Left kidney (tissue), 2 donors: ENCODE results near the gene GNPTAB. TPM values are rescaled to one million over a fixed set of nuclear protein-coding genes. Genes with fewer than 3 reads are reported as not detected.
"Not testable (repeated sequence)": the region's sequence is repeated elsewhere in the genome, so short reads cannot be mapped to it uniquely, and the experiment has no call there.

Experiments
- DNase-seq: peaks from one replicate; pipeline ENCODE4 v3.0.0-alpha.2; 2013
- polyA plus RNA-seq: library from polyadenylated mRNA; unstranded; fragments of 120-200 nt; gene quantifications from one replicate; pipeline ENCODE4 v1.2.1, GENCODE V29; 2013; ENCODE audit not compliant: insufficient read length

GNPTAB gene
- polyA plus RNA-seq, 1 donor = 47.6 TPM

DNA sequence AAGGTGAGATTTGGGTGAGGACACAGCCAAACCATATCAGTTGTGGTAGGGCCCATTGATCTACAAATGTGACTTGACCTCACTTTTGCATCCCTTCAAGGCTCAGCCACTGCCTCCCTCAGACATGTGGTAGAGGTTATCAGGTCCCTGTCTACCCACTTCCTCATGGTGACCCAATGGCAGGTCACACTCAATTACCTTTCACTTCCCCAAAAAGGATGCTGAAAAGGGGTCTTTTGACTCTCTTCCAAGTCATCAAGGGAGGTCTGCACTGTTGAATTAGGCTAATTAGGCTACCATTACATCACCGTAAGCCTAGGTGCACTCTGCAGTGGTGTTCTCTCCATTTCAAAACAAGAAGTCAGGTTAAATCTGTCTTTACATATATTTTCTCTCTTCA lies 24.0 kb upstream of the GNPTAB start:
- no peak for DNase-seq

DNA sequence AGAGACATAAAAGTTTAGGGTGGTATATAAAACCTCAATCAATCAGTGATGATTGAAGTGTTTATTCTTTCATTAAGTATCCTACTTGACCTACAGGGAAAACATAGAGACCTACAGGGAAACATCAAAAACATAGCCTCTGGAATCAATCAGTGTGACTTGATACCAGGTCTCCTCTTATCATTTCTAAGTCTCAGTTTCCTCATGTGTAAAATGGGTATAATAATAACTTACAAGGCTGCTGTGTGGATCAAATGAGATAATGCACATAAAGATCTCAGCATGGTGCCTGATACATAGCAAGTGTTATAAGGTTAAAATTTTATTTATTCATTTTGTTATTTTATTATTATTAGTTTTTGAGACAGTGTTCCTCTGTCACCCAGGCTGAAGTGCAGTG lies 22.2 kb upstream of the GNPTAB start:
- DNase-seq = no peak

DNA sequence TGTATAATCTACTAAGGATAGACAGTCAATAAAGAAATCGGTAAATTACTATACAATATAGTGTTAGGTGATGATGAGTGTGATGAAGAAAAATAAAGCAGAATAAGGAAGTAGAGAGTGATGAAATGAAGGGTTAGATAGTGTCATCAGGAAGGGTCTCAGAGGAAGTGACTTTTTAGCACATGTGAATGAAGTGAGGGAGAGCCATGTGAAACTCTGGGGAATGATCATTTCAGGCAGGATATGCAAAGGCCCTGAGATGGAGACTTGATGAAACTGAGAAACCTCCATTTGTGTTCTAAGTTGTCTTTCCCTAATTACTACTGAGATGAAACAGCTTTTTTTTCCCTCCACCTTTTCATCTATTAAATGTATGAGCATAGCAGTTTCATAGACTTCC lies 19.4 kb upstream of the GNPTAB start:
- no peak for DNase-seq

DNA sequence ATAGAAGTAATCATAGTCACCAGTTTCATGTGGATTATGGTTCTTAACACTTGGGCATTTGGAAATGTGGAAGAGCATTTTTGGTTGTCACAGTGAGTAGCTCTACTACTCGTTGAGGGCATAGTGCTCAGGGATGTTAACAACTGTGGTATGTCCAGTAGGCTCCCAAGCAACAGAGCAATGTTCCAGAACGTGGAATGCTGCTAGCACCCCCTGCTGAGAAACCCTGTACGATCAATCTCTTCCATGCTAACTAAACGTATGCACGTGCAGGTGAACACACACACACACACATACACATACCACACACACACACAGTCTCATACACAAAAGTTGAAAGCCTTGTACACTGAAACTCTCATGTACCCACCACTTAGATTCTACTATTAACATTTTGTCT lies 16.6 kb upstream of the GNPTAB start:
- no peak for DNase-seq

DNA sequence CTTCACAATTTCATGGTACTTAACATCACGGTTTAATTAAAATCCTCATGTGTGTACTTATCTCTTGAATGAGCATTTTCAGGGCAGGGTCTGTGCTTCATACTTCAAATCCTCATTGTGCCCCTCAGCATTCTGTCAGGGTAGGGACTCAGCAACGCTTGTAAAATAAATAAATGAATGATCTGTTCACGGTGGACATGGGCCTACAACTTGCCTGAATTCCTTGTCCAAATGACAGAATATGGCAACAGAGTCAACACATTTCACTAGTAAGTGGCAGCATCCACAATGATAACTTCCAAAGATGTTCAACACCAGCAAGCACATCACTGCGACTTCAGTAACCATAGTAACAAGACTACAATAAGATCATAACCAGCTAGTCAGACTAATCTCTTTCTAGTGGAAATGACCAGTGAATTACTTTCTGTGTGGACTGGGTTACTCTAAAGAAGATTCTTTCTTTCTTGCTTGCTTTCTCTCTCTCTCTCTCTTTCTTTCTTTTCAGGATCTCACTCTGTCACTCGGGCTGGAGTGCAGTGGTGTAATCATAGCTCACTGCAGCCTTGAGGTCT lies 14.5 kb upstream of the GNPTAB start:
- no peak for DNase-seq

DNA sequence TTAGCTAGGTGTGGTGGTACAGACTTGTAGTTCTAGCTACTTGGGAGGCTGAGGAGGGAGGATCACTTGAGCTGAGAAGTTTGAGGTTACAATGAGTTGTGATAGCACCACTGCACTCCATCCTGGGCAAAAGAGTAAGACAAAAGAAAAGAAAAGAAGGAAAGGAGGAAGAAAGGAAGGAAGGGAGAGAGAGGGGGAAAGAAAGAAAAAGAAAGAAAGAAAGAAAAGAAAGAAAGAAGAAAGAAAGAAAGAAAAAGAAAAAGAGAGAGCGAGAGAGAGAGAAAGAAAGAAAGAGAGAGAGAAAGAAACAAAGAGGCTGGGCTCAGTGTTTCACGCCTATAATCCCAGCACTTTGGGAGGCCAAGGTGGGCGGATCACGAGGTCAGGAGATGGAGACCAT lies 10.3 kb upstream of the GNPTAB start:
- DNase-seq = no peak

DNA sequence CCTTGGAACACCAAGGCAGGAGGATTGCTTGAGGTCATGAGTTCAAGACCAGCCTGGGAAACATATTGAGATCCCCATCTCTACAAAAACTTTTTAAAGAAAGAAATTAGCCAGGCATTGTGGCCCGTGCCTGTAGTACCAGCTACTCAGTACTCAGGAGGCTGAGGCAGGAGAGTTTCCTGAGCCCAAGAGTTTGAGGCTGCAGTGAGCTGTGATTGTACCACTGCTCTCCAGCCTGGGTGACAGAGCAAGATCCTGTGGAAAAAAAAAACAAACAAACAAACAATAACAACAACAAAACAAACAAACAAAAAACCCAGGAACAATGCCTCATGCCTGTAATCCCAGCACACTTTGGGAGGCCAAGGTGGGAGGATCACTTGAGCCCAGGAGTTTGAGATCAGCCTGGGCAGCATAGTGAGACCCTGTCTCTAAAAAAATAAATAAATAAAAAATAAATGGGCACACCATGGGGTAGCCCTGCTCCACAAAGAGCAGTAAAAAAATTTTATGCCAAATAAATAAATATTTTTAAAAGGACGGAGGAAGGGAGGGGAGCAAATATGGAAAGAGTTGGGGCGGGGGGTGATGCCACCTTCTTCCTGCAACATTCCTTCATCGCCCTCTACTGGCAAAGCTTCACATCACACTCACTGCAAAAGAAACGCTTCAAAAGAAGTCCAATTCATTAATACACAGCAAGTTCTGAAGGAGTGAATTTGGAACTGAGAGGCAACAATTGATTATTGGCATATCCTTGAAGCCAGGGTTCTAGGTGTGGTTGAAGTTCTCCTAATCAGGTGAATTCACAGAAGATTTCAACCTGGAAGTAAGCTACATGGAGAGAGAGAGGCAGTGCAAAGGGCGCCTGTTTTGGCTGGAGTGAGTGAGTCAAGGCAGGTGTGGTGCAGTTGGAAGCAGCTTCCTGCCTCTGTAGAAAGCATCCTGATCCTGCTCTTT lies 8.8 kb upstream of the GNPTAB start:
- DNase-seq = peak; percentile 51

DNA sequence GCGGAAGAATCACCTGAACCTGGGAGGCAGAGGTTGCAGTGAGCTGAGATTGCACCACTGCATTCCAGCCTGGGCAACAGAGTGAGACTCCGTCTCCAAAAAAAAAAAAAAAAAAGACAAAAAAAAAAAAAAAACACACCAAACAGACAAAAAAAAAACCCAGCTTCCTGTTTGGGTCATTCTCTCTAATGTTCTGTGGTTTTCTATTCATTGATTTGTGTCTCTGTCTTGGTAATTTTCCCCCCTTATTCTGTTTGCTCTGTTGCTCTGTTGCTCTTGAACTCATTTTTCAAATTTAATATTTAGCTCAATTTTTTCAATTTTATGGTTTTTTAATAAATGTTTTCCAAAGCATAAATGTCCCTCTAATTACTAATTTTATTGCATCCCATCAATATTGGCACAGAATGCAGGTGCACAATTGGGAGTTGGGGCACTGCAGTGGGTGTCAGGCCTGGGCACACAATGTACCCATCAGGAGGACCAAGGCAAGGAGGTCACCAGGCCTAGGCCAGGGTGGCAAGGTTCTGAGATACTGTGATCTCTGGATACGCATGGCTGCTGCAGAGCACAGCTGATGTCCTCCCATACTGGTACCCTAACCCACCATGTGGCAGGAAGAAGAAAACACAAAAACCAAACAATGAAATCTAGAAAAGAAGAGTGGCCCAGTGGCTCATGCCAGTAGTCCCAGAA lies 8.0 kb upstream of the GNPTAB start:
- no peak for DNase-seq

DNA sequence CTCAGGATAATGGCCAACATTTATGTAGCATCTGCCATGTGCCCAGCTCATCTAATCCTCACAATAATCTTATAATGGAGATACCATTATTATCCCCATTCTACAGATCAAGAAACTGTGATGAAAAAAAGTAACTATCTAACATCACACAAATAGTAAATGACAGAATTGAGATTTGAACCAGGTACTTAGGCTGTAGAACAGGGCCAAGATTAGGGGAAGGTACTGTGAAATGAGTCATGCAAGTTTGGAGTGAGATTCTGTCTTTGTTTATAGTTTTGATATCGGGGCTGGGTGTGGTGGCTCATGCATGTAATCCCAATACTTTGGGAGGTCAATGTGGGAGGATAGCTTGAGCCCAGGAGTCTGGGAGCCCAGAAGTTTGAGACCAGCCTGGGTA lies 1.3 kb upstream of the GNPTAB start:
- no peak for DNase-seq

DNA sequence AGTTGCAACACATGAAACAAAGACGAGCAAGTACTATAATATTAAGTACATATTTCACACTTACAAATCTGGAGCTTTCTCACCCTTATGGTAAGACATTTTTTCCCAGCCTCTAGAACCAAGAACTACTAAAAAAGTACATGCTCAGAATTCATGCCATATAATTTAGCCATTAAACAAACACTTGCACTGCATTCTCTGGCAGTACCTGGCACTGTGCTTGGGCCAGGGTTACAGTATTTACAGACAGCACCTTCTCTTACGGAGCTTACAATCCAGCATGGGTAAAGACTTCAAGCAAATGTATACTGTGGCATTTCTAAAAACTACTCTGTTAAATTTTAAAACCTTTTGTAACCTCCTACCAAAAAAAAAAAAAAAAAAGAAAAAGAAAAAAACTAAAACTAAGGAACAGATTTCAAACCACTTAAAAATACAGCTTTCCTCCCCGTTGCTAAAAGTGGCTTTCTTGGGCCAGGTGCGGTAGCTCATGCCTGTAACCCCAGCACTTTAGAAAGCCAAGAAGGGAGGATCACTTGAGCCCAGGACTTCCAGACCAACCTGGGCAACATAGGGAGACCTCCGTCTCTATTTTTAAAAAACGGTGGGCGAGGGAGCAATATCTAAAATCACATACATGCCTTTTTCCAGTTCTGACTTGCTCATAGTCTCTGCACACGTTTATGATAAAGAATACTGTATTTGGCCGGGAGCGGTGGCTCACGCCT lies 956 bp downstream of the GNPTAB start:
- peak; percentile 19 for DNase-seq

DNA sequence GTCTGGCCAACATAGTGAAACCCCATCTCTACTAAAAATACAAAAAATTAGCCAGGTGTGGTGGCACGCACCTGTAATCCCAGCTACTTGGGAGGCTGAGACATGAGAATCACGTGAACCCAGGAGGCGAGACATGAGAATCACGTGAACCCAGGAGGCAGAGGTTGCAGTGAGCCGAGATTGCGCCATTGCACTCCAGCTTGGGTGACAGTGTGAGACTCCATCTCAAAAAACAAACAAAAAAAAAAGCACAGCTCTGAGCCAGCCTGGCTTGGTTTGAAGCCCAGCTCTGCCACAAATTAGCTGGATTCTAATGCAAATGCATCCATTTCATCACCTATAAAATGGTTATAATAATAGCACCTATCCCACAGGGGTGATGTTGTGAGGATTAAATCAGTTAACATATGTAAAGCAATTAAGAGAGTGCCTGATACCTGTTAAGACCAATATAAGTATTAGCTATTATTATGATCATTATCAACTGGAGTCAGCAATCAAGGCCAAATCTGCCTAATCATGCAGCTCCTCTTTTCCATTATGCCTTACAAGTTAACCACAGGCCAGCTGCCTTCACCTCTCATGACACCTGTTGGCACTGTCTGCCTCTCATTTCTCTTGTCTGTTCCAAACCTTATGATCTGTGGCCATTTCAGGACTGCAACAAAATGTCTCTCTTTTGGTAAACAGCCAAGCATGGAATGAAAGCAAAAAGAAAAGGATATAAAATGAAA lies 2.1 kb downstream of the GNPTAB start:
- DNase-seq = no peak

DNA sequence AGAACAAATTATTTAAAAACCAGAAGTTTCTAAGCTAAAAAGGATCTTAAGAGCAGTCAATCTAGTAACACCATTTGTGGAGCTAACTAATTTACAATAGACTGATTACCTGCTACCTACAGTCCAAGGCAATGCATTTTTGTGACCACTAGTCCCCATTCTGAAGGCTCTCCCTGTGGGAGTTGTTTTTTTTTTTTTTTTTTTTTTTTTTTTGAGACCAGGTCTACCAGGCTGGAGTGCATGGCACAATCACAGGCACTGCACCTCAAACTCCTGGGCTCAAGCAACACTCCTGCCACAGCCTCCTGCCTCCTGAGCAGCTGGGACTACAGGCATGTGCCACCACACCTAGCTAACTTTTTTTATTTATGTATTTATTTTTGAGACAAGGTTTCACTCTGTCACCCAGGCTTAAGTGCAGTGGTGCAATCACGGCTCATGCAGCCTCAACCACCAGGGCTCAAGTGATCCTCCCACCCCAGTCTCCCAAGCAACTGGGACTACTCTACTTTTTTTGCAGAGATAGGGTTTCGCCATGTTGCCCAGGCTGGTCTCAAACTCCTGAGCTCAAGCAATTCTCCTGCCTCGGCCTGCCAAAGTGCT lies 3.9 kb downstream of the GNPTAB start:
- DNase-seq = no peak

DNA sequence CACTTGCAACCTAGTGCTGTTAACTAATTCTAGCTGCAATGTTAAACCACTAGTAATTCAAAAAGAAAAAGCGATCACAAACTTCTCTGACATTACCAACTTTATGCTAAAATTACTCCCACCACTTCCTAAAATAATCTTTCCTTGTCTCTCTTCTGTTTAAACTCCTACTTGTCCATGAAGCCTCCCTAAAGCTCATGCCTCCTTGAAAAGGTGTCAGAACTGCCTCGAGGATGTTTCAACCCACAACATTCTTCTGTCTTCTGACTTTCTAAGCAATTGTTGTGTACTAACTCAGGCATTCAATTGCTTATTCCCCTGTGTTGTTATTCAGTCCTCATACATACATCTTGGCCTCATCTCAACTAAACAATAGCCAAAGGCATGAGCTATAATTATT lies 5.9 kb downstream of the GNPTAB start:
- DNase-seq = no peak

DNA sequence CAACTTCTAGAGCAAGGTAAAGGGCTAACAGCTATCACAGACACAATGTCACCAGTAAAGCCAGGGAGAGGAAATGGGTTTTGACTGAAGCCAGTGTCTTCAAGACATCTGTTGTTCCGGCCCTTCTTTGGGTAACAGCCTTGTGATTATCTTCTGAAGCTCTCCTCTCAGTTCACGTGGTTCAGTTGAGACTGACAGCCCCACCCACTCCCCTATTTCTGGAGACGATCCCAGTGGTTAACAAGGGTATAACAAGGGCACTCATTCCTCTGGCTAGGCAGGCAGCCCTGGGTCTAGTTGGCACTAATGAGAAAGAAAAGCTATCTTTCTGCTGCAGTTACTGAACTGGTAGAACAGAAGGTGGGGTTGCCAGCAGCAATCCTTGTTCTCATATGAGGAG lies 6.9 kb downstream of the GNPTAB start:
- DNase-seq = no peak

DNA sequence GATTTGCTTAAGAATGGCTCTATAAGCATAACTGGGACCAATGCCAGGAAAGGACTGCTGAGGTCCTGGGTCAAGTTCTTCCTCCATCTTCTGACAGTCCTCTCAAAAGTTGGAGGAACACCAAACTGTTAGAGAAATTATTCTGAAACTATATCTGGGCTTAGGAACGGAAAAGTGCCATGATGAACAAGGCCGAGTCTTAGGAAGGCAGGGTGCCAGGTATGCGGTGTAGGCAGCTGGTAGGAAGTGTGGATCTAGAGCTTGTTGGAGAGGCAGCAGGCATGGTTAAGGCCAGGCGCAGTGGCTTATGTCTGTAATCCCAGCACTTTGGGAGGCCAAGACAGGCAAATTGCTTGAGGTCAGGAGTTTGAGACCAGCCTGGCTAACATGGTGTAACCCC lies 7.7 kb downstream of the GNPTAB start:
- no peak for DNase-seq

DNA sequence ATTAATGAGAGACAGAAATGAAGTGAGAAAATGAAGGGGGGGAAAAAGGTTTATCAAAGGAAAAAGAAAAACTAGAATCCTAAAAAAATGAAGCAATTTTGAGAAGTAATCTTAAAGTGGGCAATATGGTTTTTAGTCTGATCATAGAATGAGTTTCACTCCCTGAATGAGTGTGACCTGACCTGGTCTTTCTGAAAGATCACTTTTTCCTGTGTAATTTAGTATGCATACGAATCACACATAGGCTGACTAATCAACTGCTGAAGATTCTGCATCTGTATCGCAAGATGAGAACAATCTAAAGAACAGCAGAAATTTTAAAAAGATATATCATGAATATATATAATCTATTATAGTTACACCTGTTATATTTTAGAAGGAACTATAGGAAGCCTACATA lies 11.3 kb downstream of the GNPTAB start:
- no peak for DNase-seq

DNA sequence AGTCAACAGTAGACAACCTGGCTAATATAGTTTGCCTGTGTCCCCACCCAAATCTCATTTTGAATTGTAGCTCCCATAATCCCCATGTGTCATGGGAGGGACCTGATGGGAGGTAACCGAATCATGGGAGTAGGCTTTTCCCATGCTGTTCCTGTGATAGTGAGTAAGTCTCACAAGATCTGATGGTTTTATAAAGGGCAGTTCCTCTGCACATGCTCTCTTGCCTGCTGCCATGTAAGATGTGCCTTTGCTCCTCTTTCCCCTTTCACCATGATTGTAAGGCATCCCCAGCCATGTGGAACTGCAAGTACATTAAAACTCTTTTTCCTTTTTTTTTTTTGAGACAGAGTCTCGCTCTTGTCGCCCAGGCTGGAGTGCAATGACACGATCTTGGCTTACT lies 12.1 kb downstream of the GNPTAB start:
- DNase-seq = not testable (repeated sequence)

DNA sequence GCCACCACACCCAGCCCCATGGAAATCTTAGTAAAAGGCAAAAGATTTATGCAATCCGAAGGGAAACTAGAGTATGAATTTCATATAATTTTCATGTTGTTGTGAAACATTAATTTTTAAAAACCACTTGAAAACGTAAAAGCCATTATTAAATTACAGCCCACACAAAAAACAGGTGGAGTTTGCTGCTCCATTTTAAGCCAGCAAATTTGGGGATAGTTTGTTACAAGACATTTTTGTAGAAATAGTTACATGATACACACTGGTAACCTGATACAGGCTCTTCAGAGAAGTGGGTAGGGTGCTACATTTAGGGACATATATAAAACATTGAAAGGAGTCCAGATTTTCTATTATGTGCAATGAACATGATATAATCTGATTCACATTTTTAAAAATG lies 17.6 kb downstream of the GNPTAB start:
- DNase-seq = no peak

DNA sequence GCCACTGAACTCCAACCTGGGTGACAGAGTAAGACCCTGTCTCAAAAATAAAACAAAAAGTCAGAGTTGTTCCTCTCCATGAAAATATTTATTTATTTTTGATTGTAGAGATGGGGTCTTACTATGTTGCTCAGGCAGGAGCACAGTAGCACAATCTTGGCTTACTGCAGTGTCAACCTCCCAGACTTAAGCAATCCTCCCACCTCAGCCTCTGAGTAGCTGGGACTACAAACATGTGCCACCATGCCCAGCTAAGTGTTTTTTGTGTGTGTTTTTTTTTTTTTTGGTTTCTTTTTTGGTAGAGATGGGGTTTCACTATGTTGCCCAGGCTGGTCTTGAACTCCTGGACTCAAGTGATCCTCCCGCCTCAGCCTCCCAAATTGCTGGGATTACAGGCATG lies 18.0 kb downstream of the GNPTAB start:
- DNase-seq = not testable (repeated sequence)

DNA sequence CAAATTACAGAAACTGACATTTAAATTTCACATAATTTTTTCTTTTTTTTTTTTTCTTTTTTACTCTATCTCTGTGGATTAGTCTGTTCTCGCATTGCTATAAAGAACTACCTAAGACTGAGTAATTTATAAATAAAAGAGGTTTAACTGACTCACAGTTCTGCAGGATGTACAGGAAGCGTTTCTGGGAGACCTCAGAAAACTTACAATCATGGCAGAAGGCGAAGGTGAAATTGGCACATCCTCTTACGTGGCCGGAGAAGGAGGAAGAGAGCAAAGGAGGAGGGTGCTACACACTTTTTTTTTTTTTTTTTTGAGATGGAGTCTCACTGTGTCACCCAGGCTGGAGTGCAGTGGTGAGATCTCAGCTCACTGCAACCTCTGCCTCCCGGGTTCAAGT lies 19.4 kb downstream of the GNPTAB start:
- not testable (repeated sequence) for DNase-seq

DNA sequence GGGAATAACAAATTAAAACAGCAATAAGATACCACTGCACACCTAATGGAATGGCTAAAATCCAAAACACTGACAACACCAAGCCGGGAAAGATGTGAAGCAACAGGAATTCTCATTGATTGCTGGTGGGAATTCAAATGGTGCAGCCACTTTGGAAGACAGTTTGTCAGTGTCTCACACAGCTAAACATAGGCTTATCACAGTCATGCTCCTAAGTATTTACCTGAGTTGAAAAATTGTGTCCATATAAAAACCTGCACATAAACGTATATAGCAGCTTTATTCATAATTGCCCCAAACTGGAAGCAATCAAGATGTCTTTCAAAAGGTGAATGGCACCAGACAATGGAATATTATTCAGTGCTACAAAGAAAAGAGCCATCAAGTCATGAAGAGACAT lies 21.6 kb downstream of the GNPTAB start:
- DNase-seq = no peak
